Small intestine (tissue), 7 donors: ENCODE measurements around the gene OR6C75. TPM values are rescaled to one million over a fixed set of nuclear protein-coding genes. Genes with fewer than 3 reads are reported as not detected.
"Not testable (repeated sequence)": the region's sequence is repeated elsewhere in the genome, so short reads cannot be mapped to it uniquely, and the experiment has no call there.

ENCODE experiments used
- DNase-seq, 2 donors: peaks; one replicate each; pipeline versions ENCODE4 v3.0.0 to v3.0.0-alpha.2; 2013
- FAIRE-seq: peaks from 2 replicates; lab custom pipeline; 2012; peaks lifted over from hg19 to GRCh38; lab: Jason Lieb, UNC
- H3K27ac ChIP-seq, 3 donors: one replicate each; pipeline ENCODE4 v1.5.1; 2013; ENCODE audit warnings: low read length in 2 of 3, mild to moderate bottlenecking in 2 of 3, control low read depth in 1 of 3, inconsistent platforms in 1 of 3, low read depth in 1 of 3, moderate library complexity in 1 of 3
- H3K27me3 ChIP-seq, 3 donors: one replicate each; pipeline ENCODE4 v1.6.1; 2013; ENCODE audit warnings: low read length in 3 of 3, inconsistent platforms in 1 of 3; ENCODE audit not compliant: control insufficient read depth in 3 of 3, insufficient read depth in 3 of 3
- H3K36me3 ChIP-seq, 3 donors: one replicate each; pipeline ENCODE4 v1.6.1; 2013; ENCODE audit warnings: low read length in 3 of 3, inconsistent platforms in 1 of 3, low read depth in 1 of 3, mild to moderate bottlenecking in 1 of 3, moderate library complexity in 1 of 3; ENCODE audit not compliant: control insufficient read depth in 3 of 3, insufficient read depth in 2 of 3
- H3K4me1 ChIP-seq, 3 donors: one replicate each; pipeline ENCODE4 v1.6.1; 2013; ENCODE audit warnings: low read length in 2 of 3, inconsistent platforms in 1 of 3, low read depth in 1 of 3, mild to moderate bottlenecking in 1 of 3, moderate library complexity in 1 of 3; ENCODE audit not compliant: control insufficient read depth in 3 of 3, insufficient read depth in 2 of 3
- H3K4me3 ChIP-seq, 3 donors: one replicate each; pipeline ENCODE4 v1.5.1; 2013; ENCODE audit warnings: low read length in 3 of 3, control low read depth in 1 of 3, inconsistent platforms in 1 of 3, low read depth in 1 of 3, mild to moderate bottlenecking in 1 of 3, moderate library complexity in 1 of 3
- H3K9me3 ChIP-seq, 2 donors: one replicate each; pipeline ENCODE4 v1.6.1; 2013; ENCODE audit warnings: low read depth in 1 of 2, low read length in 1 of 2; ENCODE audit not compliant: control insufficient read depth in 2 of 2, insufficient read depth in 1 of 2
- WGBS, 3 donors: extraction: QIAGEN DNeasy Blood & Tissue Kit; methylation state at CpG; one replicate each; pipeline ENCODE4 v1.1.7; 2013; 5-methylcytosine and 5-hydroxymethylcytosine counted together
- polyA plus RNA-seq, 4 donors: library from polyadenylated mRNA; stranded (reverse) in 3 of 4; unstranded in 1 of 4; fragments of 200-250 nt in 3 of 4; fragments of 120-200 nt in 1 of 4; gene quantifications; one replicate each; pipeline versions ENCODE4 v1.2.1 to v1.2.3, GENCODE V29; 2013
- donor health status: healthy with polysubstance abuse.
- donor health status: control.
- donor health status: control.
- donor health status: Bipolar disorder and iron deficiency.
- donor health status: healthy.

Gene OR6C75
- polyA plus RNA-seq, 4 donors = not detected

DNA sequence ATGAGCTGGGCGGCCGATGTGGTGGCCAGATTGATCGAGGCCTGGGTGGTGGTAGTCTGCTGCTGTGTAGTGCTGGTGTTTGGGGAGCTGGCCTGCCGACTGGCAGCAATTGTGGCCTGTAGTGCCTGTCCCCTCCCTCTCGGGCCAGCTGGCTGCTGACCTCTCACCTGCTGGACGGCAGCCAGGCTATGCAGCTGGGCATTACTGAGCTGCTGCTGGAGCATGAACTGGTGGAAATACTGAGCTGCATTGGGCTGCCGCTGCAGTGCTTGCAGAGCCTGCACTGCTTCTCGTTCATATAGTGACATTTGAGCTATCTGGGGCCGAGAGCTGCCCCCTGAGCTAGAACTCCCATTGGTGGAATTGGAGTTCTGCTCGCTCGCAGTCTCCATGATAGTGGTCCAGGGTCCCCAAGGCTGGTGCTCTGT, 51.6 kb downstream of the OR6C75 start:
- FAIRE-seq, H3K4me3 ChIP-seq, H3K9me3 ChIP-seq, H3K36me3 ChIP-seq, H3K27ac ChIP-seq, H3K4me1 ChIP-seq, H3K27me3 ChIP-seq: not testable (repeated sequence)
- WGBS, 3 donors = 51 to 65% (median 57%) methylated on average over 7 to 11 of the region's 11 CpGs
- DNase-seq = peak in 1 of 2 donors; percentile 2

DNA sequence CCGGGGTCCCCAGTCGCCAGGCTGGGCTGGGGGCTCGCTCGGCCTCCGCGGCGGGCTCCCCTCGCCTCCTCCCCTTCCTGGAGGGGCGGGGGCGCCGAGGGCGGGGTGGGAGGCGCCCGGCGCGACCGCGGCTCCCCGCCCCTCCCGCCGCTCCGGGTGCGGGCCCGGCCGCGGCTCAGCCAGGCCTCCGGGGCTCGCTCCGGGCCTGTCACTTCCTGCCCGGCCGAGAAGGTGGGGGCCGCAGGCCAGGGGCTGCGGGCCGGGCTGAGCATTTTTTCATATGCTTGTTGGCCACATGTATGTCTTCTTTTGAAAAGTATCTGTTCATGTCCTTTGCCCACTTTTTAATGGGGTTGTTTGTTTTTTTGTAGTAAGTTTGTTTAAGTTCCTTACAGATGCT, 52.1 kb downstream of the OR6C75 start:
- DNase-seq, H3K4me3 ChIP-seq, H3K27me3 ChIP-seq, FAIRE-seq, H3K9me3 ChIP-seq, H3K36me3 ChIP-seq, H3K27ac ChIP-seq, H3K4me1 ChIP-seq: not testable (repeated sequence)
- 0 to 11% (median 6%) methylated on average over 1 to 10 of the region's 34 CpGs for WGBS, 3 donors

DNA sequence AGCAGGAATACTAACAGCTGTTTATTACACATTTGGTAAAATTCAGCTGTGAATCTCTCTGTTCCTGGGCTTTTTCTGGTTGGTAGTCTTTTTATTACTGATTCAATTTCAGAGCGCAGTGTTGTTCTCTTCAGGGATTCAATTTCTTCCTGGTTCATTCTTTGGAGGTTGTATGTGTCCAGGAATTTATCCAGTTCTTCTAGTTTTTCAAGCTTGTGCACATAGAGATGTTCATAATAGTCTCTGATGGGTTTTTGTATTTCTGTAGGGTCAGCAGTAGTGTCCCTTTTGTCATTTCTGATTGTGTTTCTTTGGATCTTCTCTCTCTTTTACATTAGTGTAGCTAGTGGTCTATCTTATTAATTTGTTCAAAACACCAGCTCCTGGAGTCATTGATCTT, 54.2 kb downstream of the OR6C75 start:
- no peak for FAIRE-seq

More for the DNA sequence above, 54.2 kb downstream of the OR6C75 start:
- H3K36me3 ChIP-seq = no peaks in the 10 kb centered on the region
- H3K27ac ChIP-seq = no peak overlapping the region
- no peak overlapping the region for H3K4me3 ChIP-seq
- DNase-seq = no peak
- 67 to 97% (median 95%) methylated on average over 1 of the region's 1 CpG for WGBS, 3 donors
- H3K27me3 ChIP-seq = no peaks in the 10 kb centered on the region
- no peaks in the 10 kb centered on the region for H3K9me3 ChIP-seq
- H3K4me1 ChIP-seq = no peaks in the 10 kb centered on the region

Other genes starting within 250 kb of the OR6C75 start
- gene OR9K2, start 236.6 kb upstream of the OR6C75 start, polyA plus RNA-seq = under 1 TPM in 1 of 4 donors, not detected in 3; 0.01 TPM
- gene OR10A7, start 141.9 kb upstream of the OR6C75 start, polyA plus RNA-seq = not detected
- gene OR6C74, start 118.4 kb upstream of the OR6C75 start, polyA plus RNA-seq = not detected
- not detected for gene OR6C6, start 66.4 kb upstream of the OR6C75 start, polyA plus RNA-seq
- not detected for gene OR6C1, start 48.6 kb upstream of the OR6C75 start, polyA plus RNA-seq
- gene OR6C3, start 32.2 kb upstream of the OR6C75 start, polyA plus RNA-seq = not detected
- gene OR6C65, start 37.6 kb downstream of the OR6C75 start, polyA plus RNA-seq = not detected
- not detected for gene OR6C76, start 63.3 kb downstream of the OR6C75 start, polyA plus RNA-seq
- gene OR6C2, start 81.1 kb downstream of the OR6C75 start, polyA plus RNA-seq = not detected
- not detected for gene OR6C70, start 107.2 kb downstream of the OR6C75 start, polyA plus RNA-seq
- gene OR6C68, start 129.4 kb downstream of the OR6C75 start, polyA plus RNA-seq = not detected
- gene OR6C4, start 186.6 kb downstream of the OR6C75 start, polyA plus RNA-seq = not detected
- gene OR2AP1, start 209.5 kb downstream of the OR6C75 start, polyA plus RNA-seq = not detected